Parathyroid adenoma (tissue), 2 donors: ENCODE data around the gene SEMA6C.

ENCODE experiments used
- H2AFZ ChIP-seq: fragments of 300-600 bp; sonication (generic); one replicate; pipeline ENCODE4 v1.7.0; 2017; ENCODE audit warnings: antibody characterized with exemption, mild to moderate bottlenecking
- H3K27ac ChIP-seq: fragments of 300-600 bp; sonication (generic); one replicate; pipeline ENCODE4 v1.7.0; 2017
- H3K27me3 ChIP-seq: fragments of 300-600 bp; sonication (generic); one replicate; pipeline ENCODE4 v1.7.0; 2017; ENCODE audit warnings: low read length; ENCODE audit not compliant: control insufficient read depth, insufficient read depth
- H3K36me3 ChIP-seq: fragments of 300-600 bp; sonication (generic); one replicate; pipeline ENCODE4 v1.7.0; 2017; ENCODE audit warnings: low read length; ENCODE audit not compliant: control insufficient read depth, insufficient read depth
- H3K4me1 ChIP-seq: fragments of 300-600 bp; sonication (generic); one replicate; pipeline ENCODE4 v1.7.0; 2017; ENCODE audit warnings: control low read depth
- H3K4me2 ChIP-seq: fragments of 300-600 bp; sonication (generic); one replicate; pipeline ENCODE4 v1.7.0; 2017; ENCODE audit warnings: low read length
- H3K4me3 ChIP-seq: fragments of 300-600 bp; sonication (generic); one replicate; pipeline ENCODE4 v1.7.0; 2017; ENCODE audit warnings: low read depth, low read length
- H3K79me2 ChIP-seq: fragments of 300-600 bp; sonication (generic); one replicate; pipeline ENCODE4 v1.7.0; 2017; ENCODE audit warnings: control low read depth
- H3K9ac ChIP-seq: fragments of 300-600 bp; sonication (generic); one replicate; pipeline ENCODE4 v1.7.0; 2017; ENCODE audit warnings: mild to moderate bottlenecking
- H3K9me3 ChIP-seq: fragments of 300-600 bp; sonication (generic); one replicate; pipeline ENCODE4 v1.7.0; 2017; ENCODE audit warnings: low read length; ENCODE audit not compliant: control insufficient read depth
- TF ChIP-seq, protein P1 (sequence below): fragments of 300-600 bp; sonication (generic); IDR thresholded peaks from one replicate; pipeline ENCODE4 v1.7.0; 2017; ENCODE audit warnings: antibody characterized with exemption, mild to moderate bottlenecking
- donor health status: primary hyperparathyroidism.

The SEMA6C gene

DNA sequence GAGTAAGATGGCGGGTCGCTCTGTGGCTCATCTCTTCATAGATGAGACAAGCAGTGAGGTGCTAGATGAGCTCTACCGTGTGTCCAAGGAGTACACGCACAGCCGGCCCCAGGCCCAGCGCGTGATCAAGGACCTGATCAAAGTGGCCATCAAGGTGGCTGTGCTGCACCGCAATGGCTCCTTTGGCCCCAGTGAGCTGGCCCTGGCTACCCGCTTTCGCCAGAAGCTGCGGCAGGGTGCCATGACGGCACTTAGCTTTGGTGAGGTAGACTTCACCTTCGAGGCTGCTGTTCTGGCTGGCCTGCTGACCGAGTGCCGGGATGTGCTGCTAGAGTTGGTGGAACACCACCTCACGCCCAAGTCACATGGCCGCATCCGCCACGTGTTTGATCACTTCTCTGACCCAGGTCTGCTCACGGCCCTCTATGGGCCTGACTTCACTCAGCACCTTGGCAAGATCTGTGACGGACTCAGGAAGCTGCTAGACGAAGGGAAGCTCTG lies 12.4 kb upstream of the SEMA6C start:
- H3K36me3 ChIP-seq: no peaks in the 10 kb centered on the region
- H3K9me3 ChIP-seq: no peaks in the 10 kb centered on the region
- peak overlapping the region; percentile 36 for H3K27ac ChIP-seq
- no peak overlapping the region for H2AFZ ChIP-seq
- H3K9ac ChIP-seq: no peak overlapping the region
- H3K27me3 ChIP-seq: no peaks in the 10 kb centered on the region
- H3K4me2 ChIP-seq: peak overlapping the region; percentile 50
- H3K4me3 ChIP-seq: peak overlapping the region; percentile 15
- H3K4me1 ChIP-seq: no peaks in the 10 kb centered on the region
- H3K79me2 ChIP-seq: no peaks in the 10 kb centered on the region
- TF ChIP-seq, protein P1, sequence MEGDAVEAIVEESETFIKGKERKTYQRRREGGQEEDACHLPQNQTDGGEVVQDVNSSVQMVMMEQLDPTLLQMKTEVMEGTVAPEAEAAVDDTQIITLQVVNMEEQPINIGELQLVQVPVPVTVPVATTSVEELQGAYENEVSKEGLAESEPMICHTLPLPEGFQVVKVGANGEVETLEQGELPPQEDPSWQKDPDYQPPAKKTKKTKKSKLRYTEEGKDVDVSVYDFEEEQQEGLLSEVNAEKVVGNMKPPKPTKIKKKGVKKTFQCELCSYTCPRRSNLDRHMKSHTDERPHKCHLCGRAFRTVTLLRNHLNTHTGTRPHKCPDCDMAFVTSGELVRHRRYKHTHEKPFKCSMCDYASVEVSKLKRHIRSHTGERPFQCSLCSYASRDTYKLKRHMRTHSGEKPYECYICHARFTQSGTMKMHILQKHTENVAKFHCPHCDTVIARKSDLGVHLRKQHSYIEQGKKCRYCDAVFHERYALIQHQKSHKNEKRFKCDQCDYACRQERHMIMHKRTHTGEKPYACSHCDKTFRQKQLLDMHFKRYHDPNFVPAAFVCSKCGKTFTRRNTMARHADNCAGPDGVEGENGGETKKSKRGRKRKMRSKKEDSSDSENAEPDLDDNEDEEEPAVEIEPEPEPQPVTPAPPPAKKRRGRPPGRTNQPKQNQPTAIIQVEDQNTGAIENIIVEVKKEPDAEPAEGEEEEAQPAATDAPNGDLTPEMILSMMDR: no peak

GRCh38 chr1:151158326-151158725 lies 11.9 kb upstream of the SEMA6C start:
- no peaks in the 10 kb centered on the region for H3K27me3 ChIP-seq
- H3K27ac ChIP-seq: no peak overlapping the region
- H3K4me2 ChIP-seq: no peak overlapping the region
- H3K36me3 ChIP-seq: no peaks in the 10 kb centered on the region
- TF ChIP-seq, protein P1: no peak
- H3K9me3 ChIP-seq: no peaks in the 10 kb centered on the region
- H3K4me3 ChIP-seq: no peak overlapping the region
- no peaks in the 10 kb centered on the region for H3K4me1 ChIP-seq
- H3K79me2 ChIP-seq: no peaks in the 10 kb centered on the region
- H2AFZ ChIP-seq: no peak overlapping the region
- no peak overlapping the region for H3K9ac ChIP-seq

DNA sequence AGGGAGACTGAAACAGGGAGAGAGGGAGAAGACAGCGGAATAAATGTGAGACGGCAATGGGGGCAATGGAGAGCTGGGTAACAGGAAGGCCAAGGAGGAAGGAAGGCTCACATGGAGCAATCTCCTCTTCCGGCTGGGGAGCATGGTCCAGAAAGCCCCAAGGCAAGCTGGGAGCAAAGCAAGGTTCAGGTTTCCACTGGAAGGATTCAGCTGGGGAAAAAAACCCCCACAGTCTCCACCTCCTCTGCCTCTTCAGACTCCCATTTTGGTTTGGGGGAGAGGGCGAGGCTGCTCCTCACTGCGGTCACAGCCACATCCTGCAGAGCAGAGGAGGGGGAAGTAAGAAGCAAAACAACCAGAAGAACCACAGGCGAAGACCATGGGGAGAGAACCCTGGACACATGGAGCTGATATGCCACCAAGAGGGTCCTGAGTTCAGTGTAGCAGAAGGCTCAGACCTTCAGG lies 10.7 kb upstream of the SEMA6C start:
- no peaks in the 10 kb centered on the region for H3K4me1 ChIP-seq
- H3K27me3 ChIP-seq: no peaks in the 10 kb centered on the region
- no peak overlapping the region for H3K4me2 ChIP-seq
- no peak overlapping the region for H3K27ac ChIP-seq
- no peaks in the 10 kb centered on the region for H3K36me3 ChIP-seq
- no peak overlapping the region for H3K9ac ChIP-seq
- no peak overlapping the region for H2AFZ ChIP-seq
- no peaks in the 10 kb centered on the region for H3K79me2 ChIP-seq
- no peak overlapping the region for H3K4me3 ChIP-seq
- no peaks in the 10 kb centered on the region for H3K9me3 ChIP-seq
- TF ChIP-seq, protein P1: no peak

- H3K9me3 ChIP-seq: no peaks in the 10 kb centered on the region
- H3K4me2 ChIP-seq: no peak within 1 kb of the TSS
- H3K79me2 ChIP-seq: no peaks in the 10 kb centered on the region
- H2AFZ ChIP-seq: no peak within 1 kb of the TSS
- H3K4me3 ChIP-seq: no peak within 1 kb of the TSS
- no peaks in the 10 kb centered on the region for H3K27me3 ChIP-seq
- TF ChIP-seq, protein P1: no peak
- no peaks in the 10 kb centered on the region for H3K36me3 ChIP-seq
- no peak within 1 kb of the TSS for H3K27ac ChIP-seq
- H3K4me1 ChIP-seq: no peaks in the 10 kb centered on the region
- H3K9ac ChIP-seq: no peak within 1 kb of the TSS
Measured at GRCh38 chr1:151156515-151156819, 10.0 kb upstream of the SEMA6C start, which contains the start of gene TNFAIP8L2. TNFAIP8L2 (plus strand) TSS chr1:151156649; CDS start chr1:151158698, 2,049 bp downstream.

GRCh38 chr1:151147665-151148064 lies 1.2 kb upstream of the SEMA6C start:
- H3K27ac ChIP-seq: no peak overlapping the region
- H3K4me3 ChIP-seq: no peak overlapping the region

More at GRCh38 chr1:151147665-151148064, 1.2 kb upstream of the SEMA6C start:
- H3K4me2 ChIP-seq: no peak overlapping the region
- H3K79me2 ChIP-seq: no peaks in the 10 kb centered on the region
- H3K27me3 ChIP-seq: no peaks in the 10 kb centered on the region
- no peaks in the 10 kb centered on the region for H3K4me1 ChIP-seq
- H3K9me3 ChIP-seq: no peaks in the 10 kb centered on the region
- no peaks in the 10 kb centered on the region for H3K36me3 ChIP-seq
- H2AFZ ChIP-seq: no peak overlapping the region
- H3K9ac ChIP-seq: no peak overlapping the region
- TF ChIP-seq, protein P1: no peak
